ENCODE results near the gene CHMP2A. TPM values are rescaled to one million over a fixed set of nuclear protein-coding genes. Genes with fewer than 3 reads are reported as not detected.

CHMP2A gene
- total RNA-seq, 1 donor from 2014 or later = 124 TPM

GRCh38 chr19:58566989-58567388, 12.1 kb upstream of the CHMP2A start:
- Histone ChIP-seq H3K4me1 (peaks cover 24% of the 10 kb centered on the region), H3K27ac (replicated peaks) (no peak overlapping the region), H3K36me3 (peaks cover 36% of the 10 kb centered on the region), H3K27me3 (ENCODE audit: low read depth) (no peaks in the 10 kb centered on the region), H3K9me3 (replicated peaks) (no peaks in the 10 kb centered on the region), H3K4me3 (no peak overlapping the region)
- no peak for TF ChIP-seq CTCF (IDR thresholded peaks at IDR 0.05; ENCODE audit: borderline replicate concordance)
- no peak for DNase-seq
- intact Hi-C loops (cut with micrococcal nuclease) = no loop called here

- H3K4me1 ChIP-seq = peaks cover 43% of the 10 kb centered on the region
- TF ChIP-seq CTCF (IDR thresholded peaks at IDR 0.05; ENCODE audit: borderline replicate concordance) = no peak
- no peak overlapping the region for H3K27ac ChIP-seq (replicated peaks)
- no peaks in the 10 kb centered on the region for H3K27me3 ChIP-seq (ENCODE audit: low read depth)
- DNase-seq = peak; percentile 8
- no peaks in the 10 kb centered on the region for H3K9me3 ChIP-seq (replicated peaks)
- H3K4me3 ChIP-seq = no peak overlapping the region
- H3K36me3 ChIP-seq = peaks cover 14% of the 10 kb centered on the region
- intact Hi-C loops (cut with micrococcal nuclease) = no loop called here
Measured at GRCh38 chr19:58563823-58564222, 8.9 kb upstream of the CHMP2A start.

GRCh38 chr19:58563034-58563573, 8.2 kb upstream of the CHMP2A start:
- peaks cover 46% of the 10 kb centered on the region for H3K4me1 ChIP-seq
- no peak for TF ChIP-seq CTCF (IDR thresholded peaks at IDR 0.05; ENCODE audit: borderline replicate concordance)
- DNase-seq = peak; percentile 23
- H3K27me3 ChIP-seq (ENCODE audit: low read depth) = no peaks in the 10 kb centered on the region
- H3K9me3 ChIP-seq (replicated peaks) = no peaks in the 10 kb centered on the region
- intact Hi-C loops (cut with micrococcal nuclease) = no loop called here
- peaks cover 10% of the 10 kb centered on the region for H3K36me3 ChIP-seq
- H3K4me3 ChIP-seq = peak overlapping the region; percentile 63
- H3K27ac ChIP-seq (replicated peaks) = peak overlapping the region; percentile 42

- peaks cover 53% of the 10 kb centered on the region for H3K4me1 ChIP-seq
- H3K27me3 ChIP-seq (ENCODE audit: low read depth) = no peaks in the 10 kb centered on the region
- H3K27ac ChIP-seq (replicated peaks) = peak overlapping the region; percentile 42
- intact Hi-C loops (cut with micrococcal nuclease) = no loop called here
- H3K36me3 ChIP-seq = peaks cover 7% of the 10 kb centered on the region
- H3K9me3 ChIP-seq (replicated peaks) = no peaks in the 10 kb centered on the region
- peak overlapping the region; percentile 63 for H3K4me3 ChIP-seq
- no peak for TF ChIP-seq CTCF (IDR thresholded peaks at IDR 0.05; ENCODE audit: borderline replicate concordance)
- DNase-seq = peak; percentile 36
Measured at GRCh38 chr19:58562122-58563033, 7.5 kb upstream of the CHMP2A start.

- Histone ChIP-seq H3K9me3 (replicated peaks) (no peaks in the 10 kb centered on the region), H3K27ac (replicated peaks) (peak overlapping the region; percentile 42), H3K27me3 (ENCODE audit: low read depth) (no peaks in the 10 kb centered on the region), H3K4me1 (peaks cover 62% of the 10 kb centered on the region), H3K4me3 (peak overlapping the region; percentile 63), H3K36me3 (peaks cover 7% of the 10 kb centered on the region)
- TF ChIP-seq CTCF (IDR thresholded peaks at IDR 0.05; ENCODE audit: borderline replicate concordance) = no peak
- intact Hi-C loops (cut with micrococcal nuclease) = no loop called here
- no peak for DNase-seq
Measured at GRCh38 chr19:58561373-58562121, 6.6 kb upstream of the CHMP2A start.
